B cell (primary cell): ENCODE data around the gene NSFL1C. TPM values are rescaled to one million over a fixed set of nuclear protein-coding genes. Genes with fewer than 3 reads are reported as not detected.

ENCODE experiments used
- ATAC-seq: fragments of 200-7000 bp; cut with Tn5 transposase; one replicate; pipeline ENCODE4 v1.10.0; 2021; ENCODE audit warnings: low read depth, mild to moderate bottlenecking, moderate number of reproducible peaks, moderate library complexity
- CTCF ChIA-PET: fragments of 350-600 bp; sonication (Branson Sonifier 250); formaldehyde crosslinking; loops from one replicate; lab custom pipeline; 2021; ENCODE audit warnings: antibody characterized with exemption, inconsistent platforms; lab: Charles Lee
- POLR2A ChIA-PET: fragments of 350-600 bp; sonication (Branson Sonifier 250); formaldehyde crosslinking; loops from one replicate; lab custom pipeline; 2021; ENCODE audit warnings: antibody characterized with exemption; lab: Charles Lee
- DNase-seq: peaks from one replicate; pipeline ENCODE4 v3.0.0; 2013
- H2AFZ ChIP-seq: 2 replicates; pipeline ENCODE4 v1.6.1; 2012; ENCODE audit warnings: mild to moderate bottlenecking, low read depth, low read length; ENCODE audit not compliant: insufficient read depth, poor library complexity, severe bottlenecking
- H3K27ac ChIP-seq, 2 donors: 1 replicate in 1 of 2; 2 replicates in 1 of 2; pipeline ENCODE4 v1.5.1; 2012 to 2013; ENCODE audit warnings: low read length in 2 of 2, mild to moderate bottlenecking in 2 of 2, moderate library complexity in 1 of 2
- H3K27me3 ChIP-seq, 4 experiments: fragments of 200-600 bp in 1 of 4; sonication (generic) in 1 of 4; replicated peaks in 1 of 4; 1 replicate in 2 of 4; 2 replicates in 2 of 4; pipeline versions ENCODE4 v1.6.1 to v1.7.0; 2013 to 2016; ENCODE audit warnings: low read length in 3 of 4, mild to moderate bottlenecking in 2 of 4, mixed read lengths in 1 of 4, moderate library complexity in 1 of 4; ENCODE audit not compliant: insufficient read depth in 4 of 4, control insufficient read depth in 3 of 4; ENCODE audit errors: control extremely low read depth in 1 of 4
- H3K36me3 ChIP-seq, 2 experiments: replicated peaks in 1 of 2; 1 replicate in 1 of 2; 2 replicates in 1 of 2; pipeline versions ENCODE4 v1.6.1 to v1.7.1; 2013; ENCODE audit warnings: low read length in 1 of 2; ENCODE audit not compliant: insufficient read depth in 2 of 2, control insufficient read depth in 1 of 2; ENCODE audit errors: control extremely low read depth in 1 of 2, extremely low read depth in 1 of 2
- H3K4me1 ChIP-seq, 2 donors: fragments of 200-600 bp in 1 of 2; sonication (generic) in 1 of 2; 1 replicate in 1 of 2; 2 replicates in 1 of 2; pipeline versions ENCODE4 v1.5.1 to v1.6.1; 2013 to 2017; ENCODE audit warnings: low read length in 2 of 2; ENCODE audit not compliant: control insufficient read depth in 2 of 2, insufficient read depth in 2 of 2
- H3K4me2 ChIP-seq: replicated peaks from 2 replicates; pipeline ENCODE3; 2012; ENCODE audit warnings: mild to moderate bottlenecking, low read depth, low read length; ENCODE audit not compliant: poor library complexity, severe bottlenecking
- H3K4me3 ChIP-seq, 5 experiments: fragments of 200-600 bp in 1 of 5; sonication (generic) in 1 of 5; 1 replicate in 3 of 5; 2 replicates in 2 of 5; pipeline versions ENCODE4 v1.5.1 to v1.7.0; 2011 to 2016; ENCODE audit warnings: low read length in 4 of 5, mild to moderate bottlenecking in 4 of 5, low read depth in 2 of 5, control low read depth in 1 of 5, moderate library complexity in 1 of 5; ENCODE audit not compliant: insufficient read depth in 1 of 5; ENCODE audit errors: control extremely low read depth in 1 of 5, extremely low read depth in 1 of 5
- H3K79me2 ChIP-seq: fragments of 200-600 bp; sonication (generic); one replicate; pipeline ENCODE4 v1.6.0; 2016; ENCODE audit warnings: low read length; ENCODE audit not compliant: control insufficient read depth, insufficient read depth
- H3K9ac ChIP-seq: fragments of 200-600 bp; sonication (generic); 2 replicates; pipeline ENCODE4 v1.6.1; 2017; ENCODE audit warnings: mild to moderate bottlenecking, low read length, moderate library complexity
- H3K9me3 ChIP-seq, 3 donors: one replicate each; pipeline versions ENCODE4 v1.6.1 to v1.7.1; 2013; ENCODE audit warnings: low read length in 2 of 3; ENCODE audit not compliant: control insufficient read depth in 2 of 3, insufficient read depth in 1 of 3; ENCODE audit errors: control extremely low read depth in 1 of 3
- H4K20me1 ChIP-seq: 2 replicates; pipeline ENCODE4 v1.6.0; 2012; ENCODE audit warnings: mild to moderate bottlenecking, low read length; ENCODE audit not compliant: insufficient read depth, control insufficient read depth, poor library complexity, severe bottlenecking
- H3K27ac Mint-ChIP-seq: one replicate; pipeline ENCODE4 v1.8.0; 2021; ENCODE audit warnings: mixed read lengths
- H3K27me3 Mint-ChIP-seq: one replicate; pipeline ENCODE4 v1.8.0; 2021; ENCODE audit warnings: mixed read lengths
- H3K4me1 Mint-ChIP-seq: one replicate; pipeline ENCODE4 v1.8.0; 2021; ENCODE audit warnings: mixed read lengths
- H3K4me3 Mint-ChIP-seq: one replicate; pipeline ENCODE4 v1.8.0; 2021; ENCODE audit warnings: mixed read lengths
- H3K9me3 Mint-ChIP-seq: one replicate; pipeline ENCODE4 v1.8.0; 2022; ENCODE audit warnings: mixed read lengths; ENCODE audit not compliant: insufficient read depth
- CTCF ChIP-seq: fragments of 200-600 bp; IDR thresholded peaks from one replicate; pipeline ENCODE4 v1.8.0; 2022; ENCODE audit warnings: antibody characterized with exemption, mild to moderate bottlenecking
- EZH2 ChIP-seq: IDR thresholded peaks from 2 replicates; pipeline ENCODE4 v1.6.1; 2012; ENCODE audit warnings: borderline replicate concordance, low read depth, mild to moderate bottlenecking, moderate library complexity, low read length; ENCODE audit not compliant: insufficient read depth, poor library complexity, severe bottlenecking
- WGBS: methylation state at CpG from one replicate; pipeline ENCODE4 v1.1.5; 2013; ENCODE audit warnings: missing lambda C conversion rate; ENCODE audit not compliant: insufficient coverage; 5-methylcytosine and 5-hydroxymethylcytosine counted together
- intact Hi-C: fragments of 100-400 bp; cut with micrococcal nuclease; formaldehyde crosslinking; loops from one replicate; pipeline ENCODE4 v1.10.0; 2022
- polyA plus RNA-seq: library from polyadenylated mRNA; depleted of rRNA; stranded (reverse); fragments of >200 nt; gene quantifications from 2 replicates; pipeline ENCODE4 v1.2.3, GENCODE V29; 2012
- total RNA-seq, 2 donors: library from RNA; stranded (reverse); fragments of 120-200 nt in 1 of 2; gene quantifications; 1 replicate in 1 of 2; 2 replicates in 1 of 2; pipeline versions ENCODE4 v1.2.3 to v1.2.4, GENCODE V29; 2013 to 2022

Gene NSFL1C
- total and polyA plus RNA-seq, 2 donors (not counting 1 experiment from before 2014, with no cell fraction given), result 24.1 to 80.3 TPM

DNA sequence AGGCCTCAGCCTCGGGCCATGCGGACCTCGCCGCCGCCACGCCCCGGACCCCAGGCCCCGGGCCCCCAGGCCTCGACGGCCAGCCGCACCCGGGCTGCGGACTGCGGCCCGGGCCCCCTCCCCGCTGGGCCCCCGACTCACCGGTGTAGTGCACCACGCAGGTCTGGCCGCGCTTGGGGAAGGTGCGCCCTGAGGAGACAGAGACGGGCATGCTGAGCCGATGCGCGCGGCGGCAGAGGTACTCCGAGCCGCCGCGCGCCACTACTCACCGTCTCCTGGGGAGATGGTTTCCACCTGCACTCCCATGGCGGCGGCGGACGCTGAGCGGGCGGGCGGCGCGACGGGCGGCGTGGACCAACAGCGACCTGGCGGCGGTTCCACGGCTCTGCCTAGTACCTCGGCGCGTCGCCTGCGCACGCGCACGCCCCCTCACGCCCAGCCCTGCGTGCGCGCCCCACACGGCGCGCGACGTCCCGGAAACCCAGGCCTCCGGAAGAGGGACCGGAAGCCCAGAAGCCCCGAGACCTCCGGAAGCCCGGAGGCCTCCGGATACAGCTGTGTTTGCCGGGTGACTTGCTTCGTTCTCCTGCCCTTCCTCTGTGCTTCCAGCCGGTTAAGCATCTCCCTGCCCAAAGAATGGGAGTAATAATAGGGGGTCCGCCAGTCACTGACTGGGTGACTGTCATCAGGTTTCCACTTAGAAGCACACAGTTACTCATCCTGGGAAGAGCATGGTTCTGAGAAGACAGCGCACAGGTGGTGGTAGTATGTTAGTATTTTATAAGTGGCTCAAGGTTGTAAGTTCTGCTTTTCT, 73.7 kb downstream of the NSFL1C start, which contains the start of gene FKBP1A:
TSS of gene FKBP1A (minus strand) at position 362 of the 814 bp plus-strand sequence. CDS start at position 306, 56 bp downstream.
- WGBS, result under 1% methylated on average over 78 of the region's 79 CpGs
- Mint-ChIP-seq H3K4me1 (peaks cover 83% of the 10 kb centered on the region), H3K9me3 (no peaks in the 10 kb centered on the region), H3K27me3 (no peaks in the 10 kb centered on the region), H3K27ac (peak within 1 kb of the TSS; percentile 100), H3K4me3 (peak within 1 kb of the TSS; percentile 100)
- POLR2A ChIA-PET, result interaction anchor here (0.6 to 2.1 kb wide), 4 partner anchors 11 to 74 kb away, joined by 3 to 15 read pairs (median 5); partner anchors contain the start of gene NSFL1C
- Histone ChIP-seq H3K9me3 (peaks cover 0 to 5% (median 0%) of the 10 kb centered on the region in 3 donors), H2AFZ (peak within 1 kb of the TSS; percentile 75), H3K27ac (peak within 1 kb of the TSS; percentile 82 to 84), H3K36me3 (no peaks in the 10 kb centered on the region), H3K4me3 (peak within 1 kb of the TSS; percentile 66 to 93 (median 76)), H3K9ac (peak within 1 kb of the TSS; percentile 78), H3K79me2 (peaks cover 48% of the 10 kb centered on the region), H3K4me1 (peaks cover 64 to 66% of the 10 kb centered on the region in 2 donors), H3K4me2 (peak within 1 kb of the TSS; percentile 78), H3K27me3 (no peaks in the 10 kb centered on the region), H4K20me1 (peaks cover 38% of the 10 kb centered on the region)
- intact Hi-C loops, result loop anchor here (1.0 to 5.0 kb wide), 7 partner anchors 17 to 1079 kb away; partner anchors contain the start of genes NSFL1C and SNRPB
- TF ChIP-seq CTCF, result no peak
- no peak for TF ChIP-seq EZH2
- DNase-seq (peak; percentile 97), ATAC-seq (peak; percentile 88)
- CTCF ChIA-PET, result interaction anchor here (0.8 to 4.5 kb wide), 10 partner anchors 11 to 111 kb away, joined by 3 to 37 read pairs (median 4); partner anchors contain the start of genes NSFL1C and SDCBP2

DNA sequence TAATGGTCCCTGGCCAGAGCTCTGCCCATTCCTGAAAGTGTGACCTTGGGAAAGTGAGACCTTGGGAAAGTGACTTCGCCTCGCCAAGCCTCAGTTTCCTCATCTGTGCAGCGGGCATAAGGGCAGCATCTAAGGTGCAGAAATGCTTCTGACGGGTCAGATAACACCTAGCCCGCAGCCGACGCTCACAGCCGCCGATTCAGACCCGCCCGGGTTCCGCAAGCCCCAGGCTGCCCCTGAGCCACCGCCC, 74.3 kb downstream of the NSFL1C start:
- 1% methylated on average over 13 of the region's 13 CpGs for WGBS
- ChIA-PET POLR2A (interaction anchor here (2.1 kb wide), 1 partner anchor 75 kb away, joined by 15 read pairs; the partner anchor contains the start of gene NSFL1C), CTCF (interaction anchor here (0.8 to 4.5 kb wide), 7 partner anchors 11 to 111 kb away, joined by 3 to 37 read pairs (median 6); partner anchors contain the start of gene NSFL1C)
- peaks cover 84% of the 10 kb centered on the region for H3K4me1 Mint-ChIP-seq
- no peaks in the 10 kb centered on the region for H3K9me3 Mint-ChIP-seq
- H3K27ac Mint-ChIP-seq, result peak overlapping the region; percentile 86
- peaks cover 43% of the 10 kb centered on the region for H4K20me1 ChIP-seq
- H3K36me3 ChIP-seq, result no peaks in the 10 kb centered on the region
- DNase-seq (no peak), ATAC-seq (peak; percentile 11)
- H3K4me1 ChIP-seq, result peaks cover 64 to 65% of the 10 kb centered on the region in 2 donors
- H2AFZ ChIP-seq, result peak overlapping the region; percentile 75
- peak overlapping the region; percentile 78 for H3K4me2 ChIP-seq
- H3K4me3 Mint-ChIP-seq, result peak overlapping the region; percentile 92
- H3K27ac ChIP-seq, result peak overlapping the region; percentile 4 to 82
- H3K9ac ChIP-seq, result peak overlapping the region; percentile 78
- H3K27me3 ChIP-seq, result no peaks in the 10 kb centered on the region
- peak overlapping the region; percentile 66 to 93 (median 76) for H3K4me3 ChIP-seq
- H3K9me3 ChIP-seq, result peaks cover 0 to 5% (median 0%) of the 10 kb centered on the region in 3 donors
- TF ChIP-seq CTCF (no peak), EZH2 (no peak)
- no peaks in the 10 kb centered on the region for H3K27me3 Mint-ChIP-seq
- peaks cover 54% of the 10 kb centered on the region for H3K79me2 ChIP-seq
- intact Hi-C loops, result loop anchor here (1.0 to 5.0 kb wide), 2 partner anchors 16 to 1080 kb away; partner anchors contain the start of gene SNRPB
